Measurements from ENCODE around the gene ODR4.
"Not testable (repeated sequence)": the region's sequence is repeated elsewhere in the genome, so short reads cannot be mapped to it uniquely, and the experiment has no call there.

ODR4 gene

DNA sequence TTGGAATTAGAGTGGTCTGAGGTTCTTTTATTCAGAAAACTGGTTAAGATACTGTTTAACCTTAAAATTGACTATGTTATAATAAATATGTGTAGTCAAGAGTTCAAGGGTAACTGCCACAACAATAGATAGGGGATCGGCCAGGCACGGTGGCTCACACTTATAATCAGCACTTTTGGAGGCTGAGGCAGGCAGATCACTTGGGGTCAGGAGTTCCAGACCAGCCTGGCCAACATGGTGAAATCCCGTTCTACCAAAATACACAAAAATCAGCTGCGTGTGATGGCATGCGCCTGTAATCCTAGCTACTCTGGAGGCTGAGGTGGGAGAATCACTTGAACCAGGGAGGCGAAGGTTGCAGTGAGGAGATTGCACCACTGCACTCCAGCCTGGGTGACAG lies 45.8 kb downstream of the ODR4 start:
- DNase-seq (ENCODE audit: low read depth): no peak

DNA sequence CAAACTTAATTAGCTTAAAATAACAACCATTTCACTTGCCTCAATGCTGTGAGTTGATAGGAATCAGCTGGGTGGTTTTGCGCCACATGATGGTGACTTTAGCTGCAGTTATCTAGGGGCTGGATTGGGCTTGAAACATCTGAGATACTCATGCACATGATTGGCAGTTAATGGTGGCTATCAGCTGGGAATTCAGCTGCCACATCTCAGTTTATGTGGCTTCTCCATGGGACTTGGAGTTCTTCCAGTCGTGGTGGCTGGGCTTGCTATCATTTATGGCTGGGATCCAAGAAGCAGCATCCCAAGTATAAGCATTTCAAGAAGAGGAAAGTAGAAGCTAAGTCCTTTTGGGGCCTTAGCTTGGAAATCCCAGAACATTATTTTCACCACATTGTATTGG lies 48.9 kb downstream of the ODR4 start:
- DNase-seq (ENCODE audit: low read depth): no peak

DNA sequence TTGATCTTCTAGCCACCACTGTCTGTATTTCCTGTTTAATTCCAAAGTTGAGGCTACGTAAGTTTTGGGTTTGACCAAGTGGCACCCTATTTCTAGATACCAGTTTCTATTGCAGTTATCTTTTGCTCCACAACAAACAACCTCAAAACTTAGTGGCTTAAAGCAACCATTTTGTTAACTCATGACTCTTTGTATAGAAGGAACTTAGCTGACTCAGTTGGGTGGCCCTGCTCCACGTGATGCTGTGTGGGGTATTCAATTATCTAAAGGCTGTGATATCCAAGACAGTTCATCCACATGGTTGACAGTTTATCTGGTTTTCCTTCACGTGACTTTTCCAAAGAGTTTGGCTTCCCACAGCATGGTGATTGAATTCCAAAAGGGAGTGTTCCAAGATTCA lies 50.5 kb downstream of the ODR4 start:
- no peak for DNase-seq (ENCODE audit: low read depth)

DNA sequence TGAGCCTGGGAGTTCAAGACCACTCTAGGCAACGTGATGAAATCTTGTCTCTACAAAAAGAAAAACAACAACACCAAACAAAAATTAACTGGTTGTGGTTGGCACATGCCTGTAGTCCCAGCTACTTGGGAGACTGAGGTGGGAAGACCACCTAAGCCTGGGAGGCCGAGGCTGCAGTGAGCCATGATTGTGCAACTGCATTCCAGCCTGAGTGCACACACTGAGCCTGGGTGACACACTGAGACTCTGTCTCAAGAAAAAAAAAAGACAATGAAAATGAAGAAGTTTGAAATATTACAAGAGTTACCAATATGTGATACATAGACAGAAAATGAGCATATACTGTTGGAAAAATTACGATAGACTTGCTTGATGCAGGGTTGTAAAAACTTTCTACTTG lies 53.4 kb downstream of the ODR4 start:
- DNase-seq (ENCODE audit: low read depth): no peak

DNA sequence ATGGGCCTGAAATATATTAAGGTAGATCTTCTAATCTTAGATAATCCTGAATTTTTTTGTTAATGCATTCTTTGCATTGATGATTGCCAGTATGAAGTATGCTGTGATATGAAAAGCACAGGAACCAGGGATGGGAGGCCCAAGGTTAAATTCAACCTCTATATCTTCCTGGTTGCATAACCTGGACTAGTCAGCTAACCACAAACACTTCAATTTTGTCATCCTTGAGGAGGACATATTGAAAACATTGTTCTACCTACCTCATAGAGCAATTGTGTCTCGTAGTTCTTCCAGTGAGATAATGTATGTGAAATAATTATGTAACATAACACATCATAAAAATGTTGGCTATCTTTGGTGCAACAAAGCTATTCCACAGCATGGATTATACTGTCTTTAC lies 59.7 kb downstream of the ODR4 start:
- no peak for DNase-seq (ENCODE audit: low read depth)

DNA sequence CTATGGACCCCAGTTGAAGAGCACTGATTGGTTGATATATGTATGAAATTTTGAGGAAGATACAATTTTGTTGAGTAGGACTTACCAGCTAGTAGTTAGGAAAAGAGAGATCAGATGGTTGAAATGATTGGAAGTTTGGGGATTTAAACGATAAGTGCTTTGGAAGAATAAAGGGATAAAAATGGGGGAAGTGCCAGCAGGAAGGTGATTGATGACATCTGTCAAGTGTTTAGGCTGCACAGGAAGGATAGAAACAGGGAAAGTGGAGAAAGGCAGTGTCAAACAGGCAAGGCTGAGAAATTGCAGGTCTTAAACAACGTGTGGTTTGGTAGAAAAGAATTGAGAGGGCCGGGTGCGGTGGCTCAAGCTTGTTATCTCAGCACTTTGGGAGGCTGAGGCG lies 62.9 kb downstream of the ODR4 start:
- DNase-seq (ENCODE audit: low read depth): no peak

DNA sequence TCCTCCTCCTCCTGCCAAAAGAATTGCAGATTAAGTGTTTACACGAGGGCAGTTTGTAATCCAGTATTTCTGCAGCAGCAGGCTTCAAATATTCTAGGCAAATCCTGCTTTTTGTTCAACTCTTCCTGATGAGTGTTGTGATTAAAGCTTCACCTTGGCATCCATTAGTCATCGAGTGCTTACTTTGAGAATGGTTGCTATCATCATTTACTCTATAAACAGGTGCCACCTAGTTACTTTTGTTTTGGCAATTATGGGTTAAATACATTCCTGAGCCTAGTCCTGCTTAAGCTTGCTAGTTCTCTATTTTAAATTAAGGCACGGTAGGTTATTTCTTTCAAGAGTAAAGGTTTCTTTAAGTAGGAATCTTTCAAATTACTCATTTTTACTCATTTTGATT lies 64.9 kb downstream of the ODR4 start:
- no peak for DNase-seq (ENCODE audit: low read depth)

DNA sequence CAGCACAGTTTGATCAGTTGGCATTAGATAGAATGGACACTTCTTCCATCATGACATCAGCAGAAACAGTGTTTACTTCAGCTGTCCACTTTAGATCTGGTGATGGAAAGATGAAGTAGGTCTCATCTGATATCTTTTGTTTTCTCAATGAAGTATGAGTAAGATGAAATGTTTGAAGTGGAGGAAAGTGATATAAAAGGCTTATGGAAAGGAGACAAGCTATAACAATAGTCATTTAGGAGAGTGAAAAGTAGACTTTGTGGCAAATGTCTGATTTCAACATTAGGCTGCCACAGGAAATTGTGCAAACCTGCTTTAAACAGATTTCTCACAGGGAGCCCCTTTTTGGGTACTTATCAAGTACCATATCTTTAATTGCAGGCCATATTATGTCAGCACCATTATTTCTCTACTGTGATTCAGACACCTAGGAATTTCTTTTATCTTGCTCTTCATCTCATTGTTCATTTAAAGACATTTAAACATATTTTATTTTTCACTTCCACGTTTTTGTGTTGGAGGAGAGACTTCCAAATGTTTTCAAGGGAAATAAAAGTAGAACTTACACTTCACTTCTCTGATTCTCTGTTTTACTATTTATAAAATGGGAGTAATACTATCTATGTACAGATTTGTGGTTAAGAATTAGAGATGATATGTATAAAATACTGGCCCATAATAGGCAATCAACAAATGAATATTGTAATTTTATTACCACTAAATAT lies 67.2 kb downstream of the ODR4 start:
- DNase-seq (ENCODE audit: low read depth): peak; percentile 38

DNA sequence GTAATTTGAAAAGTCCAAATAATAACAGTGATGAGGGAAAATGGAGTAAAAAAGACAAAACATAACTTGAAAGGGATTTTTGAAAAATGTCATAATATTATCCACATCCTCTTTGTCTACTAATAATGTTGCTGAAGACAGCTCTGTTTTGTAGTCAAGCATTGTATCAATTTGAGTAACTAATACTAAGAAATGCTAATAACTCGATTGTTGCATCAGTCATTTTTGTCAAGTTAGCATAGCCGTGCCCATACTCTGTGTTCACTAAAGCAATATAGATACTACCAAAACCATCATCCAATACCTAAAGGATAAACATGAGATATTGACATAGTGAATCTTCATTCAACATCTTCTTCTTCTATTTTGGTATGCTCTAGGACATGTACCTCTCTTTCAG lies 68.0 kb downstream of the ODR4 start:
- no peak for DNase-seq (ENCODE audit: low read depth)

DNA sequence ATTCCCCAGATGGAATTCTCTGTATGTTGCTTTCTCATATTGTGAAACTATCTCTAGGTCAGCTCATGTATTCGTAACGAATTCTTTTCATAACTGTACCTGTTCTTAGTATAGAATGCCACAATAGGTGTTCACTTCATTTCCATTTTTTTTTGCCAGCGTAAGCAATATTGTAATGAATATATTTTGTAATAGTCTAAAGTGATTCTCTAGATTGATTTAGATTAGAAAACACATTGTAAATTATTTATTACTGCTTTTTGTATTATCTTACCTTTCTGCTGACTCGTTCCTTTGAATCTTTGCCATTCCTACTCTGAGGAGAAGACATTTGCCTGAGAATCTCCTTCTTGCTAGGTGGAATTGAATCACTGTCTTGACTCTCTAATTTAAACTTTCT lies 70.5 kb downstream of the ODR4 start:
- DNase-seq (ENCODE audit: low read depth): no peak

DNA sequence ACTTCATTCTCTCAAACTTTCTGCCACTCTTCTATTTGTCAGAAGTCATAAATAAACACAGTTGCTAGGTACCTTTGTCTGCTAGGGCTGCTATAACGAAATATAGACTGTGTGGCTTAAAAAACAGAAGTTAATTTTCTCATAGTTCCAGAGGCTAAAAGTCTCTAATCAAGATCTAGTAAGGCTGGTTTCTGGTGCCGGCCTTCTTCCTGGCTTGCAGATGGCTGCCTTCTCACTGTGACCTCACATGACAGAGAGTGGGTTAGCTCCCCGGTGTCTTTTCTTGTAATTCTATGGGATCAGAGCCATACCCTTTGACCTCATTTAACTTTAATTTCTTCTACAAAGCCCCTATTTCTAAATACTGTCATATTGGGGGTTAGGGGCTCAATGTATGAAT lies 79.3 kb downstream of the ODR4 start:
- no peak for DNase-seq (ENCODE audit: low read depth)

DNA sequence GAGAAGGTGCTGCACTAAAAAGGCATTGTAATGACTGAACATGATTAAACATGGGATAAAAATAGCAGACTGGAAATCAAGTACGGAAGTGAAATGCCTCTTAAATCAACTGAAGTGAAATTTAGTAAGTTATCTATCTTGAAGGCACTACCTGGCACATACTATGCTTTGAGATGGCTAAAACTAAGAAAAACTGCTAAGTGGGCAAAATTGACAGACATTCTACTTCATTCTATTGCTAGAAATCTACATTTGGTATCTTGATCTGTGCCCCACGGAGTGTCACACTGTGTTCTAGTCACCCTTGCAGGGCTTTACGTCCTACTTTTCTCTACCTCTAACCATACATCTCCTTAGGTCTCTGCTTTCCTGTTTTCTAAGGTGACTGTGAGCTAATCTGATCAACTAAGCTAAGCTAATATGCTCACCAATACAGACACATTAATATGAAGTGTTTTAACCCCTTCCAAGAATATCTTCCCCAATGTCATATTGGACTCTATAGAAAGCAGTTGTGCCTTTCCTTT lies 81.2 kb downstream of the ODR4 start:
- DNase-seq (ENCODE audit: low read depth): no peak

DNA sequence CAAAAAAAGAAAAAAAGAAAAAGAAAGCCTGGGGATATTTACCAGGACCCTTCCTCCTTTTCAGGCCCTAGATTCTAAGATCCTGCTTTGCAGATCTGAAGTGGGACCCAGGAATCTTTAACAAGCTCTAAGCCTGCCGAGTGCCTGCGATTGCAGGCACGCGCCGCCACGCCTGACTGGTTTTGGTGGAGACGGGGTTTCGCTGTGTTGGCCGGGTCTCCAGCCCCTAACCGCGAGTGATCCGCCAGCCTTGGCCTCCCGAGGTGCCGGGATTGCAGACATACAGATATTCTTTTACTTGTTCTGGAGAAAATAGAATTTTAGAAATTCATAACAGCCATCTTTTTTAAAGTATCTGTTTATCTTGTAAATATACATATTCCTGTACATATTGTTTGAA lies 83.5 kb downstream of the ODR4 start:
- DNase-seq (ENCODE audit: low read depth): not testable (repeated sequence)

DNA sequence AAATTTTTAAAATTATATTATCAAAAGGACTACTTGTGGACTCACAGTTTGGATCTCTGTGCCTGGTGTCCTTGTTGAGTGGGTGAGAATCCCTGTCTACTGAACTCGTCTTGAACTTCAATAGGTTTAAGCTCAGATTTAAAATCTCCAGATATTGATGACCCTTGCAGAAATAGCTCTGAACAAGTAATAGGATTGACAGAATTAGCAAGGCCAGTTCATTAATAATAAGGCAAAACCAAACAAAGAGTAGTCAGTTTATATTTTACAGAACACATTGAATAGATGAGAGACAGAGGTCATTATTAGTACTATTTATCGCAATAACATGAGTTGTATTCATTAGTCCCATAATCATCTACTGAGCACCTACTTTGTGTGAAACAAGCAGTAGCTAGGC lies 85.4 kb downstream of the ODR4 start, which contains the start of gene PDC:
TSS of gene PDC (minus strand) at position 101 of the 400 bp plus-strand sequence. CDS start 11,655 bp downstream, outside the sequence.
- no peak for DNase-seq (ENCODE audit: low read depth)

DNA sequence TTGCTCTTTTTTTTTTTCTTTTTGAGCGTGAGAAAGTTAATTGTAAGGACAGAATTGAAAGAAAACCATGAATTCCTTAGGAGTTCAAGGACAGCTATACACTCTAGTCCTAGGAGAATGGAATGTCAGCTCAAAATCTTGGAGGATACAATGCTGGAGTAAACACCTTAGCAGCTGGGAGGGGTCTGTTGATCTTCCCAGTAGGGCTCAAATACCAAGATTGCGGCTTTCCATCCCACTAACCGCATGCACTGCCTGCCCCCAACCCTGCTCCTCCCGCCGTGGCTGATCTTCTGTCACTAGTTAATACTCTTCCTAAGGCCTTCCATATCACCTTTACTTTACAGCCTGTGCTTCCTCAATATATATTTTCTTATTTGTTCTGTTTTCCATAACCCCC lies 87.9 kb downstream of the ODR4 start:
- no peak for DNase-seq (ENCODE audit: low read depth)

DNA sequence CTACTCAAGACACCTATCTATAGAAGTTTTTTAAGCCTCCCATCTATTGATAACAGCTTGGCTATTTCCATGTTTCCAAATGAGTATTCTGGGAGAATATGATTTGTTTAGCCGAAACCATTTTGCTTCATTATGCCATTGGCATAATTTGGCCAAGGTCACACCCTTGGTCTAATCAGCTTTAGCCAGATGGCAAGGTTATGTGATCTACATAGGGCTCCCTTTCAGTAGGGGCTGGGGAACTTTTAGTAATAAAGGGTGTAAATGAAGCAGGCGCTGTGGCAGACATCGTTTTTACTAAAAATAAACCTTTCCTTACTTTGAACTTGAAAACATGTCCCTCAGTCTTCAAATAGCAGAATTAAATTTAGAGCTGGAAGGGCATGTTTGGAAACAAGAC lies 88.3 kb downstream of the ODR4 start:
- no peak for DNase-seq (ENCODE audit: low read depth)

DNA sequence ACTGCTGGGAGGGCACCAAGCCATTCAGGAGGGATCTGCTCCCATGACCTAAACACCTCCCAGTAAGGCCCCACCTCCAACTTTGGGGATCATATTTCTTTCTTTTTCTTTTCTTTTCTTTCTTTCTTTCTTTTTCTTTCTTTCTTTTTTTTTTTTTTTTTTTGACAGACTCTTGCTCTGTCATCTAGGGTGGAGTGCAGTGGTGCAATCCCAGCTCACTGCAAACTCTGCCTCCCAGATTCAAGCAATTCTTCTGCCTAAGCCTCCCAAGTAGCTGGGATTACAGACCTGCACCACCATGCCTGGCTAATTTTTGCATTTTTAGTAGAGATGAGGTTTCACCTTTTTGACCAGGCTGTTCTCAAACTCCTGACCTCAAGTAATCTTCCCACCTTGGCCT lies 89.9 kb downstream of the ODR4 start:
- not testable (repeated sequence) for DNase-seq (ENCODE audit: low read depth)

DNA sequence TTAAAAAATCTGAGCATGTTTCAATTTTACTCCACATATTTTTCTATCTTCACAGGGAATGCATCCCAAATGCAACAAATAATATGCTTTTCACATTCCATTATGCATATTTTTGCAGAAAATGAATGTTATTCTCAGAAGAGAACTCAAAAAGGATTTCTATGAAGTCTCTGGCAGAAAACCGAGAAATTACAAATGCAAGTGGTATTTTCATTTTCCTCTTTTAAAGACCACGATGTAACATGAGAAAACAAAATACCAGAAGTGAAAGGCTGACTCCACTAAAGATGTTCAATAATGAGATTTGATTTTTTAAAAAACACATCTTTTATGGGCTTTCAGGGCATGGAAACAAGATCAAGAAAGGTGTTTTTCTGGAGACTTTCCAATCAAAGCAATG lies 90.3 kb downstream of the ODR4 start:
- DNase-seq (ENCODE audit: low read depth): no peak
